Measurements from ENCODE around the gene EVA1A.

DNA sequence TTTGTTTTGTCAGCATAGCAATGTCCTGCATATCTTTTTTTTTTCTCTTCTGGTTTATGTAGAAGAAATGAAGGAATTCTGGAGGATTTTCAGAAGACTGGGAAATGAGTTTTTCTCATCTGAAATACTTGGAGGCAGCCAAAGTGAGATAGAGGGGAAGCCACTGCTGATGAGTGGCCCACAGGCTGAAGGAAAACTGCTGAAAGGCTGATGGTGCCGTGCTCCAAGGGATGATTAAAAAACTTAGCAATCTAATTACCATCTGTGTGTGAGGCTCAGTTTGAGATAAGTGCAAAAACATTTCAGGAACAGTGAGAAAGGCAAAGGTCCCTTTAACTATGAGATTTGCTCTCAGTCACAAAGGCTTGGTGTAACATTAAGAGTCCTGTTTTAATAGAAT lies 98.5 kb downstream of the EVA1A start:
- TF ChIP-seq, protein P1, sequence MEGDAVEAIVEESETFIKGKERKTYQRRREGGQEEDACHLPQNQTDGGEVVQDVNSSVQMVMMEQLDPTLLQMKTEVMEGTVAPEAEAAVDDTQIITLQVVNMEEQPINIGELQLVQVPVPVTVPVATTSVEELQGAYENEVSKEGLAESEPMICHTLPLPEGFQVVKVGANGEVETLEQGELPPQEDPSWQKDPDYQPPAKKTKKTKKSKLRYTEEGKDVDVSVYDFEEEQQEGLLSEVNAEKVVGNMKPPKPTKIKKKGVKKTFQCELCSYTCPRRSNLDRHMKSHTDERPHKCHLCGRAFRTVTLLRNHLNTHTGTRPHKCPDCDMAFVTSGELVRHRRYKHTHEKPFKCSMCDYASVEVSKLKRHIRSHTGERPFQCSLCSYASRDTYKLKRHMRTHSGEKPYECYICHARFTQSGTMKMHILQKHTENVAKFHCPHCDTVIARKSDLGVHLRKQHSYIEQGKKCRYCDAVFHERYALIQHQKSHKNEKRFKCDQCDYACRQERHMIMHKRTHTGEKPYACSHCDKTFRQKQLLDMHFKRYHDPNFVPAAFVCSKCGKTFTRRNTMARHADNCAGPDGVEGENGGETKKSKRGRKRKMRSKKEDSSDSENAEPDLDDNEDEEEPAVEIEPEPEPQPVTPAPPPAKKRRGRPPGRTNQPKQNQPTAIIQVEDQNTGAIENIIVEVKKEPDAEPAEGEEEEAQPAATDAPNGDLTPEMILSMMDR (conservative IDR thresholded peaks at IDR 0.05; ENCODE audit: low read depth in 2 of 2), result no peak
- no peak for TF ChIP-seq EZH2 (IDR thresholded peaks at IDR 0.05; ENCODE audit: low read depth, unreplicated experiment)
- no peak for TF ChIP-seq POLR2AphosphoS5 (IDR thresholded peaks at IDR 0.05; ENCODE audit: low read depth)
- TF ChIP-seq, protein P2, sequence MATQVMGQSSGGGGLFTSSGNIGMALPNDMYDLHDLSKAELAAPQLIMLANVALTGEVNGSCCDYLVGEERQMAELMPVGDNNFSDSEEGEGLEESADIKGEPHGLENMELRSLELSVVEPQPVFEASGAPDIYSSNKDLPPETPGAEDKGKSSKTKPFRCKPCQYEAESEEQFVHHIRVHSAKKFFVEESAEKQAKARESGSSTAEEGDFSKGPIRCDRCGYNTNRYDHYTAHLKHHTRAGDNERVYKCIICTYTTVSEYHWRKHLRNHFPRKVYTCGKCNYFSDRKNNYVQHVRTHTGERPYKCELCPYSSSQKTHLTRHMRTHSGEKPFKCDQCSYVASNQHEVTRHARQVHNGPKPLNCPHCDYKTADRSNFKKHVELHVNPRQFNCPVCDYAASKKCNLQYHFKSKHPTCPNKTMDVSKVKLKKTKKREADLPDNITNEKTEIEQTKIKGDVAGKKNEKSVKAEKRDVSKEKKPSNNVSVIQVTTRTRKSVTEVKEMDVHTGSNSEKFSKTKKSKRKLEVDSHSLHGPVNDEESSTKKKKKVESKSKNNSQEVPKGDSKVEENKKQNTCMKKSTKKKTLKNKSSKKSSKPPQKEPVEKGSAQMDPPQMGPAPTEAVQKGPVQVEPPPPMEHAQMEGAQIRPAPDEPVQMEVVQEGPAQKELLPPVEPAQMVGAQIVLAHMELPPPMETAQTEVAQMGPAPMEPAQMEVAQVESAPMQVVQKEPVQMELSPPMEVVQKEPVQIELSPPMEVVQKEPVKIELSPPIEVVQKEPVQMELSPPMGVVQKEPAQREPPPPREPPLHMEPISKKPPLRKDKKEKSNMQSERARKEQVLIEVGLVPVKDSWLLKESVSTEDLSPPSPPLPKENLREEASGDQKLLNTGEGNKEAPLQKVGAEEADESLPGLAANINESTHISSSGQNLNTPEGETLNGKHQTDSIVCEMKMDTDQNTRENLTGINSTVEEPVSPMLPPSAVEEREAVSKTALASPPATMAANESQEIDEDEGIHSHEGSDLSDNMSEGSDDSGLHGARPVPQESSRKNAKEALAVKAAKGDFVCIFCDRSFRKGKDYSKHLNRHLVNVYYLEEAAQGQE (IDR thresholded peaks at IDR 0.05; ENCODE audit: unreplicated experiment), result no peak
- TF ChIP-seq JUNB (IDR thresholded peaks at IDR 0.05; ENCODE audit: unreplicated experiment), result no peak
- TF ChIP-seq EZH2phosphoT487 (IDR thresholded peaks at IDR 0.05; ENCODE audit: unreplicated experiment), result no peak
- no peak for TF ChIP-seq STAT1 (IDR thresholded peaks at IDR 0.05; ENCODE audit: unreplicated experiment)
- TF ChIP-seq NANOG (IDR thresholded peaks at IDR 0.05; ENCODE audit: borderline replicate concordance), result no peak
- TF ChIP-seq CREB1 (CRISPR knock-in tag; IDR thresholded peaks at IDR 0.05; ENCODE audit: low read depth), result no peak
